Endothelial cell of umbilical vein (primary cell): ENCODE data around the gene OSBPL6. TPM values are rescaled to one million over a fixed set of nuclear protein-coding genes. Genes with fewer than 3 reads are reported as not detected.

Experiments
- BruUV-seq: library from RNA; stranded (reverse); fragments of 400-500 nt; replicated peaks from 2 replicates; lab custom pipeline; 2021; lab: Mats Ljungman, UMichigan
- CTCF ChIA-PET: fragments of 300-600, 350-600 bp; sonication (Branson Sonifier 250); formaldehyde crosslinking; loops from one replicate; lab custom pipeline; 2021; ENCODE audit warnings: antibody characterized with exemption, inconsistent platforms; lab: Charles Lee
- POLR2A ChIA-PET: fragments of 300-600, 350-600 bp; sonication (Branson Sonifier 250); formaldehyde crosslinking; loops from one replicate; lab custom pipeline; 2021; ENCODE audit warnings: antibody characterized with exemption, inconsistent platforms; lab: Charles Lee
- DNase-seq: peaks from one replicate; pipeline ENCODE4 v3.0.0-alpha.2; 2011; ENCODE audit warnings: low read depth, low spot score
- FAIRE-seq: peaks from 2 replicates; lab custom pipeline; 2011; peaks lifted over from hg19 to GRCh38; lab: Jason Lieb, UNC
- H2AFZ ChIP-seq: 2 replicates; pipeline ENCODE4 v1.6.0; 2012; ENCODE audit warnings: low read depth, low read length, control low read depth, inconsistent platforms
- H3K27ac ChIP-seq: 2 replicates; pipeline ENCODE4 v1.5.1; 2011; ENCODE audit warnings: low read depth, mild to moderate bottlenecking, control low read depth, low read length, moderate library complexity; ENCODE audit not compliant: insufficient read depth
- H3K27me3 ChIP-seq, 2 experiments: 2 replicates each; pipeline versions ENCODE4 v1.6.0 to v1.6.1; 2011; ENCODE audit warnings: low read length in 2 of 2, mixed read lengths in 1 of 2; ENCODE audit not compliant: control insufficient read depth in 2 of 2, insufficient read depth in 2 of 2
- H3K36me3 ChIP-seq, 2 experiments: 2 replicates in 1 of 2; 3 replicates in 1 of 2; pipeline ENCODE4 v1.5.1; 2011; ENCODE audit warnings: low read length in 2 of 2, mild to moderate bottlenecking in 1 of 2, moderate library complexity in 1 of 2; ENCODE audit not compliant: control insufficient read depth in 2 of 2, insufficient read depth in 2 of 2; ENCODE audit errors: extremely low read depth in 1 of 2
- H3K4me1 ChIP-seq: 3 replicates; pipeline ENCODE4 v1.5.1; 2011; ENCODE audit warnings: mild to moderate bottlenecking, low read length; ENCODE audit not compliant: control insufficient read depth, insufficient read depth; ENCODE audit errors: extremely low read depth
- H3K4me2 ChIP-seq: 2 replicates; pipeline ENCODE4 v1.6.1; 2011; ENCODE audit warnings: low read length, control low read depth, mixed read lengths; ENCODE audit not compliant: insufficient read depth
- H3K4me3 ChIP-seq, 3 experiments: fragments of 200-600 bp in 1 of 3; sonication (generic), shearing (Covaris generic) in 1 of 3; replicated peaks in 1 of 3; 2 replicates each; pipeline ENCODE4 v1.5.1; 2011 to 2016; ENCODE audit warnings: control low read depth in 3 of 3, low read length in 3 of 3, mild to moderate bottlenecking in 2 of 3, inconsistent platforms in 1 of 3, low read depth in 1 of 3, moderate library complexity in 1 of 3; ENCODE audit not compliant: insufficient read depth in 1 of 3
- H3K79me2 ChIP-seq: 2 replicates; pipeline ENCODE4 v1.6.0; 2012; ENCODE audit warnings: low read length, inconsistent platforms; ENCODE audit not compliant: control insufficient read depth, insufficient read depth
- H3K9ac ChIP-seq: replicated peaks from 2 replicates; pipeline ENCODE3; 2011; ENCODE audit warnings: low read length, control low read depth; ENCODE audit not compliant: insufficient read depth; ENCODE audit errors: extremely low read depth
- H3K9me1 ChIP-seq: replicated peaks from 3 replicates; pipeline ENCODE4 v1.6.0; 2011; ENCODE audit warnings: mild to moderate bottlenecking, low read length; ENCODE audit not compliant: control insufficient read depth, insufficient read depth; ENCODE audit errors: extremely low read depth
- H3K9me3 ChIP-seq: replicated peaks from 2 replicates; pipeline ENCODE4 v1.5.1; 2012; ENCODE audit warnings: low read length, inconsistent platforms; ENCODE audit not compliant: control insufficient read depth, insufficient read depth
- H4K20me1 ChIP-seq: replicated peaks from 2 replicates; pipeline ENCODE3; 2011; ENCODE audit warnings: mild to moderate bottlenecking, low read length; ENCODE audit not compliant: control insufficient read depth, insufficient read depth; ENCODE audit errors: extremely low read depth
- EZH2 ChIP-seq: IDR thresholded peaks from 2 replicates; pipeline ENCODE4 v1.6.1; 2012; ENCODE audit warnings: borderline replicate concordance, low read depth, mild to moderate bottlenecking, moderate library complexity, low read length, inconsistent platforms; ENCODE audit not compliant: severe bottlenecking
- FOS ChIP-seq: IDR thresholded peaks from 2 replicates; pipeline ENCODE4 v1.6.1; 2011; ENCODE audit warnings: mild to moderate bottlenecking, low read length, moderate library complexity, borderline replicate concordance; ENCODE audit not compliant: insufficient read depth
- GATA2 ChIP-seq: IDR thresholded peaks from 2 replicates; pipeline ENCODE4 v1.7.0; 2011; ENCODE audit warnings: low read depth, mild to moderate bottlenecking, moderate library complexity, mixed read lengths, low read length; ENCODE audit not compliant: insufficient read length, insufficient read depth
- JUN ChIP-seq: IDR thresholded peaks from 2 replicates; pipeline ENCODE4 v1.6.1; 2011; ENCODE audit warnings: borderline replicate concordance, low read depth; ENCODE audit not compliant: insufficient read length, insufficient read depth
- MYC ChIP-seq: IDR thresholded peaks from one replicate; pipeline ENCODE4 v1.6.1; 2011; ENCODE audit warnings: mild to moderate bottlenecking, low read depth, low read length
- POLR2A ChIP-seq: IDR thresholded peaks from 2 replicates; pipeline ENCODE4 v1.6.1; 2012; ENCODE audit warnings: low read depth, mild to moderate bottlenecking, control low read depth, low read length
- POLR2AphosphoS5 ChIP-seq: IDR thresholded peaks from 2 replicates; pipeline ENCODE4 v1.6.1; 2012; ENCODE audit warnings: low read depth, mild to moderate bottlenecking, control low read depth, low read length, moderate library complexity; ENCODE audit not compliant: insufficient read depth
- dilution Hi-C: fragments of 300-500 bp; cut with MboI; formaldehyde crosslinking; loops from one replicate; pipeline ENCODE4 v1.15.0; 2019; ENCODE audit warnings: low sequenced_read_pairs; ENCODE audit not compliant: extremely low pct_ligation_motif_present
- intact Hi-C: fragments of 100-400 bp; cut with micrococcal nuclease; formaldehyde crosslinking; loops from one replicate; pipeline ENCODE4 v1.10.0; 2022
- polyA plus RNA-seq, 4 experiments: library from polyadenylated mRNA; depleted of rRNA in 3 of 4; stranded (reverse) in 3 of 4; unstranded in 1 of 4; fragments of >200 nt; gene quantifications; 2 replicates each; pipeline versions ENCODE4 v1.2.1 to v1.2.3, GENCODE V29; 2011 to 2012; ENCODE audit warnings: missing spikeins in 1 of 4
- total RNA-seq: library from RNA; stranded (reverse); gene quantifications from 2 replicates; pipeline ENCODE4 v1.2.3, GENCODE V29; 2021
- TF ChIP-seq, protein P1 (sequence below): IDR thresholded peaks from 2 replicates; pipeline ENCODE4 v1.6.1; 2011; ENCODE audit not compliant: insufficient read depth, insufficient read length
- TF ChIP-seq, protein P2 (sequence below), 2 donors: IDR thresholded peaks; 1 replicate in 1 of 2; 2 replicates in 1 of 2; pipeline ENCODE4 v1.5.1; 2011; ENCODE audit warnings: low read length in 2 of 2, mild to moderate bottlenecking in 2 of 2, moderate library complexity in 2 of 2, control low read depth in 1 of 2, inconsistent platforms in 1 of 2, low read depth in 1 of 2; ENCODE audit not compliant: insufficient read depth in 1 of 2; ENCODE audit errors: extremely low read depth in 1 of 2

OSBPL6 gene
- total and polyA plus RNA-seq, 2 donors (not counting 3 experiments of a cell fraction or from before 2014, with no cell fraction given) = 1.5 to 2.3 TPM

DNA sequence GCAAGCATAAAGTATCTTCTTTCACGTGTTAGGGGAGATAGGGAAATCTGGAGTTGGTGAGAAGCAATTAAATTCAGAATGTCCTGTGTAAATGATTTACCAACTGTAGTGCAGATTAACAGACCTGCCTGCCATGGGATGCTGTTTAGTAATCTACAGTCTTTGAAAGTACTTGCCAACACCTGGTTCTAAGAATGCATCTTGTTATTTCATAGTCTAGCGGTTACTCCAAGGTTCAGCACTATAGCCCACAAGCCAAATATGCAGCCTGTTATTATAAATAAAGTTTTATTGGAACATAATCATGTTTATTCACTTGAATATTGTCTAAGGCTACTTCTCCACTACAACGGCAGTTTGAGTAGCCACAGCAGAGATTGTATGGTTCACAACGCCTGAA, 100.8 kb downstream of the OSBPL6 start:
- no peaks in the 10 kb centered on the region for H3K27me3 ChIP-seq
- no peak overlapping the region for H2AFZ ChIP-seq
- BruUV-seq = no TSS peak
- H3K27ac ChIP-seq = no peak overlapping the region
- H3K4me3 ChIP-seq = no peak overlapping the region
- no peak overlapping the region for H3K9ac ChIP-seq
- intact Hi-C loops = loop anchor here (5.0 kb wide), 2 partner anchors 163 to 183 kb away; partner anchors contain the start of gene RBM45
- FAIRE-seq (no peak), DNase-seq (no peak)
- H4K20me1 ChIP-seq = no peaks in the 10 kb centered on the region
- H3K36me3 ChIP-seq = no peaks in the 10 kb centered on the region
- dilution Hi-C loops = no loop called here
- TF ChIP-seq, protein P1, sequence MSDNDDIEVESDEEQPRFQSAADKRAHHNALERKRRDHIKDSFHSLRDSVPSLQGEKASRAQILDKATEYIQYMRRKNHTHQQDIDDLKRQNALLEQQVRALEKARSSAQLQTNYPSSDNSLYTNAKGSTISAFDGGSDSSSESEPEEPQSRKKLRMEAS = no peak
- TF ChIP-seq, protein P2, sequence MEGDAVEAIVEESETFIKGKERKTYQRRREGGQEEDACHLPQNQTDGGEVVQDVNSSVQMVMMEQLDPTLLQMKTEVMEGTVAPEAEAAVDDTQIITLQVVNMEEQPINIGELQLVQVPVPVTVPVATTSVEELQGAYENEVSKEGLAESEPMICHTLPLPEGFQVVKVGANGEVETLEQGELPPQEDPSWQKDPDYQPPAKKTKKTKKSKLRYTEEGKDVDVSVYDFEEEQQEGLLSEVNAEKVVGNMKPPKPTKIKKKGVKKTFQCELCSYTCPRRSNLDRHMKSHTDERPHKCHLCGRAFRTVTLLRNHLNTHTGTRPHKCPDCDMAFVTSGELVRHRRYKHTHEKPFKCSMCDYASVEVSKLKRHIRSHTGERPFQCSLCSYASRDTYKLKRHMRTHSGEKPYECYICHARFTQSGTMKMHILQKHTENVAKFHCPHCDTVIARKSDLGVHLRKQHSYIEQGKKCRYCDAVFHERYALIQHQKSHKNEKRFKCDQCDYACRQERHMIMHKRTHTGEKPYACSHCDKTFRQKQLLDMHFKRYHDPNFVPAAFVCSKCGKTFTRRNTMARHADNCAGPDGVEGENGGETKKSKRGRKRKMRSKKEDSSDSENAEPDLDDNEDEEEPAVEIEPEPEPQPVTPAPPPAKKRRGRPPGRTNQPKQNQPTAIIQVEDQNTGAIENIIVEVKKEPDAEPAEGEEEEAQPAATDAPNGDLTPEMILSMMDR (IDR thresholded peaks at IDR 0.05; ENCODE audit: extremely low read depth in 1 of 2, insufficient read depth in 1 of 2, low read depth in 1 of 2, low read length in 2 of 2) = no peak
- TF ChIP-seq JUN = no peak
- TF ChIP-seq EZH2 = no peak
- no peak for TF ChIP-seq POLR2A
- no peak for TF ChIP-seq MYC
- TF ChIP-seq FOS = no peak
- no peak for TF ChIP-seq POLR2AphosphoS5
- no peak for TF ChIP-seq GATA2
- POLR2A ChIA-PET = no interaction called here
- H3K79me2 ChIP-seq = no peaks in the 10 kb centered on the region
- H3K4me1 ChIP-seq = peaks cover 23% of the 10 kb centered on the region
- H3K9me3 ChIP-seq = no peaks in the 10 kb centered on the region
- H3K4me2 ChIP-seq = no peak overlapping the region
- CTCF ChIA-PET = interaction anchor here (1.7 kb wide), 2 partner anchors 10 to 15 kb away, joined by 5 to 8 read pairs; no protein-coding TSS in a partner anchor
- H3K9me1 ChIP-seq = no peaks in the 10 kb centered on the region
